ENCODE results near the gene NR4A1. TPM values are rescaled to one million over a fixed set of nuclear protein-coding genes. Genes with fewer than 3 reads are reported as not detected.
A peak's percentile ranks its signal among the peaks of the same experiment; 100 is the strongest.

Gene NR4A1
- total and polyA plus RNA-seq, 10 of the 15 experiments (the other 5 are each of a cell fraction or from before 2014, with no cell fraction given), result 0.05 to 7.9 (median 2.2) TPM; not detected in 1

GRCh38 chr12:52073531-52074381 is 22.5 kb downstream of the NR4A1 start:
- peak; percentile 37 for ATAC-seq

More at GRCh38 chr12:52073531-52074381, 22.5 kb downstream of the NR4A1 start:
- H3K9me3 ChIP-seq (replicated peaks; ENCODE audit: control insufficient read depth, insufficient read depth, low read length), result no peaks in the 10 kb centered on the region
- peak overlapping the region; percentile 38 for H3K4me3 ChIP-seq
- H3K79me2 ChIP-seq (ENCODE audit: control insufficient read depth, insufficient read depth, low read length), result peaks cover 41% of the 10 kb centered on the region
- peak overlapping the region; percentile 20; the same call in 1 of the 2 replicates for H3K9ac ChIP-seq (ENCODE audit: control insufficient read depth, insufficient read depth, low read length)
- in situ Hi-C loops (cut with MboI) (no loop called here), intact Hi-C loops (cut with micrococcal nuclease; ENCODE audit: unreplicated experiment) (no loop called here)
- TF ChIP-seq ATF7 (IDR thresholded peaks at IDR 0.05; ENCODE audit: low read depth), result 0 out of 2 replicates have a peak, but pooled peaks have one; percentile 17
- peak; percentile 85 for TF ChIP-seq IKZF1 (conservative IDR thresholded peaks at IDR 0.05)
- 0 out of 2 replicates have a peak, but pooled peaks have one; percentile 14 for TF ChIP-seq LARP7 (IDR thresholded peaks at IDR 0.05)
- TF ChIP-seq ZNF622 (IDR thresholded peaks at IDR 0.05), result no peak
- peak; percentile 78 to 81; a peak in 2 of 4 replicates for TF ChIP-seq IKZF2 (IDR thresholded peaks at IDR 0.05)
- peak; percentile 38; the same call in 1 of the 2 replicates for TF ChIP-seq MTA2 (IDR thresholded peaks at IDR 0.05; ENCODE audit: low read depth)
- peak; percentile 90 for TF ChIP-seq NR2F1 (conservative IDR thresholded peaks at IDR 0.05)
- TF ChIP-seq SMARCA5 (IDR thresholded peaks at IDR 0.05), result no peak
- no peak for TF ChIP-seq POU2F2 (IDR thresholded peaks at IDR 0.05; ENCODE audit: borderline replicate concordance, low read depth, low read length)
- no peak for TF ChIP-seq NBN (IDR thresholded peaks at IDR 0.05)
- TF ChIP-seq BHLHE40 (IDR thresholded peaks at IDR 0.05; ENCODE audit: borderline replicate concordance in 1 of 2, low read depth in 2 of 2, low read length in 1 of 2), result peak in 1 of 2 experiments; percentile 50; a peak in 2 of 4 replicates
- no peak for TF ChIP-seq BRCA1 (IDR thresholded peaks at IDR 0.05; ENCODE audit: low read depth, low read length)
- peak; percentile 62 for TF ChIP-seq RUNX3 (IDR thresholded peaks at IDR 0.05; ENCODE audit: low read length)
- peak; percentile 85 for TF ChIP-seq MLLT1 (IDR thresholded peaks at IDR 0.05)
- peak; percentile 61; the same call in 1 of the 2 replicates for TF ChIP-seq EED (IDR thresholded peaks at IDR 0.05; ENCODE audit: low read depth)
- TF ChIP-seq GABPA (IDR thresholded peaks at IDR 0.05; ENCODE audit: low read depth), result no peak
- TF ChIP-seq MEF2B (IDR thresholded peaks at IDR 0.05; ENCODE audit: partially characterized antibody, poor library complexity, severe bottlenecking), result peak; percentile 93
- no peak for TF ChIP-seq CBX5 (IDR thresholded peaks at IDR 0.05; ENCODE audit: low read depth)
- no peak for TF ChIP-seq SPI1 (IDR thresholded peaks at IDR 0.05; ENCODE audit: borderline replicate concordance, insufficient read depth, low read depth, low read length)
- TF ChIP-seq IRF4 (IDR thresholded peaks at IDR 0.05; ENCODE audit: low read depth, low read length), result 0 out of 2 replicates have a peak, but pooled peaks have one; percentile 32
- peak; percentile 29; the same call in 1 of the 2 replicates for TF ChIP-seq RELB (IDR thresholded peaks at IDR 0.05; ENCODE audit: low read depth)
- ChIA-PET CTCF (interaction anchor here (0.6 to 15.1 kb wide), 8 partner anchors 9 to 48 kb away, joined by 3 to 208 read pairs (median 6); no protein-coding TSS in a partner anchor), RAD21 (ENCODE audit: unreplicated experiment) (interaction anchor here (1.0 to 3.3 kb wide), 5 partner anchors 23 to 70 kb away, joined by 3 to 15 read pairs (median 6); partner anchors contain the start of gene NR4A1), SMC1A (ENCODE audit: uncharacterized antibody, unreplicated experiment) (interaction anchor here (0.6 to 6.0 kb wide), 6 partner anchors 8 to 1371 kb away, joined by 3 to 46 read pairs (median 6); no protein-coding TSS in a partner anchor), POLR2A (interaction anchor here (0.6 to 1.2 kb wide), 3 partner anchors 33 to 930 kb away, joined by 3 to 4 read pairs (median 3); no protein-coding TSS in a partner anchor)
- 92% methylated on average over 18 of the region's 23 CpGs for WGBS (ENCODE audit: insufficient coverage, insufficient replicate concordance, low lambda C conversion rate, missing lambda C conversion rate)
- H3K4me2 ChIP-seq (ENCODE audit: control insufficient read depth, insufficient read depth), result peak overlapping the region; percentile 71
- BruUV-seq (replicated peaks), result no TSS peak
- H3K27me3 ChIP-seq (replicated peaks in 1 of 2; ENCODE audit: control insufficient read depth in 2 of 2, insufficient read depth in 2 of 2, low read length in 1 of 2), result no peaks in the 10 kb centered on the region
- no peak overlapping the region for H2AFZ ChIP-seq (ENCODE audit: control insufficient read depth, low read depth, low read length)
- FAIRE-seq (no peak), DNase-seq (ENCODE audit: low read depth, low spot score) (peak; percentile 63)
- peaks cover 12 to 16% of the 10 kb centered on the region in 2 experiments for H3K36me3 ChIP-seq (ENCODE audit: control insufficient read depth in 2 of 2, insufficient read depth in 2 of 2, low read length in 1 of 2)
- H3K4me1 ChIP-seq (ENCODE audit: control insufficient read depth, insufficient read depth, low read length), result peaks cover 13% of the 10 kb centered on the region
- no peaks in the 10 kb centered on the region for H4K20me1 ChIP-seq (ENCODE audit: control insufficient read depth, insufficient read depth)
- H3K27ac ChIP-seq (ENCODE audit: control insufficient read depth, insufficient read depth), result peak overlapping the region; percentile 17
